HL-60 (cell line): ENCODE data around the gene MEGF10.

Experiments used
- DNase-seq, 2 experiments: peaks; one replicate each; pipeline ENCODE4 v3.0.0-alpha.2; 2010 to 2020; ENCODE audit warnings: low read depth in 1 of 2, low spot score in 1 of 2
- H3K27ac ChIP-seq: fragments of 250-450 bp; sonication (Bioruptor Pico); replicated peaks from 2 replicates; pipeline ENCODE4 v1.5.1; 2020; ENCODE audit warnings: mild to moderate bottlenecking, moderate library complexity
- H3K27me3 ChIP-seq: fragments of 250-450 bp; sonication (Bioruptor Pico); 2 replicates; pipeline ENCODE4 v1.5.1; 2021; ENCODE audit warnings: mild to moderate bottlenecking, moderate library complexity; ENCODE audit not compliant: insufficient read depth, poor library complexity, severe bottlenecking
- H3K4me3 ChIP-seq: replicated peaks from 2 replicates; pipeline ENCODE4 v1.5.1; 2011; ENCODE audit warnings: mild to moderate bottlenecking, control low read depth, low read length; ENCODE audit not compliant: insufficient read depth
- CTCF ChIP-seq: IDR thresholded peaks from one replicate; pipeline ENCODE4 v1.5.1; 2011; ENCODE audit warnings: low read length, control low read depth, inconsistent platforms; ENCODE audit not compliant: insufficient read depth
- GABPA ChIP-seq: IDR thresholded peaks from 2 replicates; pipeline ENCODE4 v1.6.1; 2012; ENCODE audit warnings: low read depth
- POLR2AphosphoS5 ChIP-seq: IDR thresholded peaks from 2 replicates; pipeline ENCODE4 v1.6.1; 2012; ENCODE audit warnings: low read depth
- REST ChIP-seq: IDR thresholded peaks from 2 replicates; pipeline ENCODE4 v1.6.1; 2012; ENCODE audit warnings: low read depth; ENCODE audit not compliant: insufficient replicate concordance
- SPI1 ChIP-seq: IDR thresholded peaks from 2 replicates; pipeline ENCODE4 v1.6.1; 2012; ENCODE audit warnings: low read depth, mild to moderate bottlenecking, borderline replicate concordance

The MEGF10 gene

GRCh38 chr5:127428748-127429147 is 138.2 kb downstream of the MEGF10 start:
- Histone ChIP-seq H3K27ac (no peak overlapping the region), H3K27me3 (no peaks in the 10 kb centered on the region), H3K4me3 (no peak overlapping the region)
- TF ChIP-seq CTCF (no peak), POLR2AphosphoS5 (no peak), REST (no peak), GABPA (no peak), SPI1 (no peak)
- no peak for DNase-seq

- Histone ChIP-seq H3K27ac (no peak overlapping the region), H3K4me3 (no peak overlapping the region), H3K27me3 (no peaks in the 10 kb centered on the region)
- DNase-seq: no peak
- TF ChIP-seq CTCF (no peak), POLR2AphosphoS5 (no peak), REST (no peak), SPI1 (no peak), GABPA (no peak)
These were observed 139.3 kb downstream of the MEGF10 start for GRCh38 chr5:127429928-127430327.

- no peaks in the 10 kb centered on the region for H3K27me3 ChIP-seq
- no peak overlapping the region for H3K27ac ChIP-seq
- no peak for TF ChIP-seq POLR2AphosphoS5
- H3K4me3 ChIP-seq: no peak overlapping the region
- DNase-seq: no peak
These were observed 140.0 kb downstream of the MEGF10 start for GRCh38 chr5:127430627-127431026.

GRCh38 chr5:127431977-127432585 is 141.5 kb downstream of the MEGF10 start:
- H3K4me3 ChIP-seq: no peak overlapping the region
- no peak for DNase-seq
- TF ChIP-seq CTCF (no peak), GABPA (no peak), POLR2AphosphoS5 (no peak), SPI1 (no peak), REST (no peak)
- H3K27ac ChIP-seq: no peak overlapping the region
- H3K27me3 ChIP-seq: no peaks in the 10 kb centered on the region
